ENCODE data around the gene CSNK1A1. TPM values are rescaled to one million over a fixed set of nuclear protein-coding genes. Genes with fewer than 3 reads are reported as not detected.

CSNK1A1 gene
- total and polyA plus RNA-seq, 8 donors, result 60.5 to 408 (median 178) TPM

DNA sequence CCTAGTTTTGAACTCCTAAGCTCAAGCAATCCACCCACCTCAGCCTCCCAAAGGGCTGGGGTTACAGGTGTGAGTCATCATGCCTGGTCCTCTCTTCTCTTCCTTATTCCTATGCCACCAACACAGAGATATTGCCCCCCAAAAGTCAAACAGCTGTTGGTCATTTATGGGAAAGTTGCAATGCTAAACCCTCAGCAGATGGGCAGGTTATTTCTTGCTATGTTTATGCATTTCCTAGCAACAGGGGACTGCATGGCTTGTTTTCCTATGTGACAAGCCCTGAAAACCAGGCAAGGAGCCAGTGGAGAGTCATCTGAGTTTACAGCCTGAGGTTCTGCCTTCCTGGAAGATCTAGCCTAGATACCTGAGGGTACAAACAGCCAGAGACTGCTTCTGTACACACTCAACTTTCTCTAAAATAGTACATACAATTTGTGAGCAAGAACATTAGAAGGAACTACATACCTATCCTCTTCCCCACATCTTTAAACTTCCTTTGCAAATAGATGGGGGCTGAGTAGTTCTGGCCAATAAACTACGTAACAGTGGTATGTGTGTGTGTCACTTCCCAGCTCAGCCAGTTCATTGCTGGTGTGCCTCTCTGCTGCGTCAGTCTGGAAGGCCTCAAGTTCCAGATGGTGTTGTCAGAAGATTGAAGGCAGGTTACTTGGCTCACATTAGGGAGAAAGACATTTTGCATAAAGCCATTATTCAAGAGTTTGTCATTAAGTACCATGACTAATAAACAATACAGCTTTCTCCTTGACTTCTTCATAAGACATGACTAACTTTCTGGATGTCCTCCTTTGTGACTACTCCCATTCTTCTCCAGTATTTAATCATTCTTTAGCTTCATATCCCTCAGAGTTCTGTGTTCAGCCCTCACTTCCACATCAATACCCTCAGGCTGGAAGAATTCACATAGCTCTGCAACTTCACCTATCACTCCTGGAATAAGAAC lies 65.3 kb downstream of the CSNK1A1 start:
- Histone ChIP-seq H3K36me3 (no peaks in the 10 kb centered on the region), H3K27me3 (no peaks in the 10 kb centered on the region), H3K4me1 (peaks cover 22 to 85% (median 45%) of the 10 kb centered on the region in 4 donors), H3K4me3 (no peak overlapping the region), H3K27ac (peak overlapping the region; percentile 62 to 90 (median 87)), H3K9me3 (no peaks in the 10 kb centered on the region)
- intact Hi-C loops (cut with DNase I; ENCODE audit: low total_unique reads), result no loop called here
- no peak for TF ChIP-seq POLR2A (IDR thresholded peaks at IDR 0.05)
- TF ChIP-seq, protein P1, sequence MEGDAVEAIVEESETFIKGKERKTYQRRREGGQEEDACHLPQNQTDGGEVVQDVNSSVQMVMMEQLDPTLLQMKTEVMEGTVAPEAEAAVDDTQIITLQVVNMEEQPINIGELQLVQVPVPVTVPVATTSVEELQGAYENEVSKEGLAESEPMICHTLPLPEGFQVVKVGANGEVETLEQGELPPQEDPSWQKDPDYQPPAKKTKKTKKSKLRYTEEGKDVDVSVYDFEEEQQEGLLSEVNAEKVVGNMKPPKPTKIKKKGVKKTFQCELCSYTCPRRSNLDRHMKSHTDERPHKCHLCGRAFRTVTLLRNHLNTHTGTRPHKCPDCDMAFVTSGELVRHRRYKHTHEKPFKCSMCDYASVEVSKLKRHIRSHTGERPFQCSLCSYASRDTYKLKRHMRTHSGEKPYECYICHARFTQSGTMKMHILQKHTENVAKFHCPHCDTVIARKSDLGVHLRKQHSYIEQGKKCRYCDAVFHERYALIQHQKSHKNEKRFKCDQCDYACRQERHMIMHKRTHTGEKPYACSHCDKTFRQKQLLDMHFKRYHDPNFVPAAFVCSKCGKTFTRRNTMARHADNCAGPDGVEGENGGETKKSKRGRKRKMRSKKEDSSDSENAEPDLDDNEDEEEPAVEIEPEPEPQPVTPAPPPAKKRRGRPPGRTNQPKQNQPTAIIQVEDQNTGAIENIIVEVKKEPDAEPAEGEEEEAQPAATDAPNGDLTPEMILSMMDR (IDR thresholded peaks at IDR 0.05), result no peak
- TF ChIP-seq POLR2AphosphoS5 (IDR thresholded peaks at IDR 0.05), result peak; percentile 87 to 97 (median 96)
- TF ChIP-seq EP300 (IDR thresholded peaks at IDR 0.05), result peak; percentile 98
- peak; percentile 79 to 94 for DNase-seq
- WGBS, 5 donors, result 14 to 25% (median 15%) methylated on average over 2 of the region's 2 CpGs

DNA sequence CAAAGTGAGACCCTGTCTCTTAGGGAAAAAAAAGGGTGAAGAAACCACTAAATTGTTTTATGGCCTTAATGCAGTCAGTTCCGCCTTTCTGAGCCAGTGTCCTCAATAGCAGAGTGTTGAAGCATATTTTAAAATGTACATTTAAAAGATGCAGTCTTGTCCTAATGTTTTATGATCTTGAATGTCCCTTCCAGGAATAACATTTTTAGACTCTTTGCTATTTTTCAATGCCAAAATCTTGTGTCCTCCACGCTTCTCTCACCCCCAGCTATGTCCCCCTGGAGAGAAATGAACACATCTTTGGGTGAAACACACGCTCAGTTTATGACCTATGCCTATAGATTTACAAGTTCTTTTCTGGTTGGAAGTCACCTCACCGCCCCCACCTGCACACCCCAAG lies 69.8 kb downstream of the CSNK1A1 start:
- H3K27me3 ChIP-seq, result no peaks in the 10 kb centered on the region
- 82 to 93% (median 88%) methylated on average over 4 of the region's 4 CpGs for WGBS, 5 donors
- no peaks in the 10 kb centered on the region for H3K36me3 ChIP-seq
- H3K4me1 ChIP-seq, result peaks cover 6 to 44% (median 16%) of the 10 kb centered on the region in 4 donors
- no peaks in the 10 kb centered on the region for H3K9me3 ChIP-seq
- H3K27ac ChIP-seq, result peak overlapping the region in 4 of 5 donors; percentile 5 to 87 (median 74)
- no peak for DNase-seq
- H3K4me3 ChIP-seq, result no peak overlapping the region
- intact Hi-C loops (cut with DNase I; ENCODE audit: low total_unique reads), result no loop called here
- no peak for TF ChIP-seq POLR2AphosphoS5 (IDR thresholded peaks at IDR 0.05)
- TF ChIP-seq, protein P1 (IDR thresholded peaks at IDR 0.05), result no peak
- no peak for TF ChIP-seq EP300 (IDR thresholded peaks at IDR 0.05)
- no peak for TF ChIP-seq POLR2A (IDR thresholded peaks at IDR 0.05)

DNA sequence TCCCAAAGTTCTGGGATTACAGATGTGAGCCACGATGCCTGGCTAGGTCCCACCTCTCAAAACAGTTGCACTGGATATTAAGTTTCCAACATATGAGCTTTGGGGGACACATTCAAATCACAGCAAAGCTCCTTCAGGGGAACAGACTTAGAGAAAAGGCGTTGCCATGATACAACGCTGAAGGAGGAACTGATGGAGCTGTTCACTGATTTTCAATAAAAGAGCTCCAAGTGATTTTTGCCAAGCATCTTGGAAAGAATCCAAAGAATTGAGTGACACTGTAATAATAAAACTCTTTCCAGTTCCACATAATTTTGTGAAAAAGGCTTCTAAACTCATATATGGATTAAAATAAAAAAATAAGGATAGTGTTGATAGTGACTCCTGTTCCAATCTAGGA lies 72.5 kb downstream of the CSNK1A1 start:
- Histone ChIP-seq H3K27me3 (no peaks in the 10 kb centered on the region), H3K4me1 (peaks cover 0 to 26% (median 5%) of the 10 kb centered on the region in 4 donors), H3K36me3 (no peaks in the 10 kb centered on the region), H3K27ac (no peak overlapping the region), H3K9me3 (no peaks in the 10 kb centered on the region), H3K4me3 (no peak overlapping the region)
- intact Hi-C loops (cut with DNase I; ENCODE audit: low total_unique reads), result no loop called here
- WGBS, 5 donors, result 71 to 82% (median 76%) methylated on average over 3 of the region's 3 CpGs
- no peak for TF ChIP-seq POLR2AphosphoS5 (IDR thresholded peaks at IDR 0.05)
- no peak for TF ChIP-seq POLR2A (IDR thresholded peaks at IDR 0.05)
- TF ChIP-seq EP300 (IDR thresholded peaks at IDR 0.05), result no peak
- TF ChIP-seq, protein P1 (IDR thresholded peaks at IDR 0.05), result no peak
- no peak for DNase-seq

DNA sequence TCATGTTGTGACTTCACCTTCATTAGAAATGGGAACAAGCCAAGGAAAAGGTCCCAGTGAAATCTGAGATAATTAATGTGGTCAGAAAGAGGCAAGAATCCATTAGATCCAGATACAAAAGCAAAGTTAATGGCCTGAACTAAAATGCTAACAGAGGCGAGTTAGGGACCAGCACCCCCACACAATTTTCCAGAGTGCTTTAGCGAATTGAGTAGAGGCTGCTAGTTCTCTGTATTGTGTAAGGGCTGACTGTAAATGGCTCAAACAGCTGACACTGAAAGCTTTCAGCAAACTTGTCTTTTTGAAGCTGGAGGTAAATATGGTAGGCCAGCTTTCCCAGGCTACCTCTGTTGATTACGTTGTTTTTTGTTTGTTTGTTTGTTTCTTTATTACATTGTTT lies 75.5 kb downstream of the CSNK1A1 start:
- H3K4me3 ChIP-seq, result no peak overlapping the region
- H3K4me1 ChIP-seq, result peaks cover 12 to 16% (median 13%) of the 10 kb centered on the region in 4 donors
- intact Hi-C loops (cut with DNase I; ENCODE audit: low total_unique reads), result no loop called here
- no peak overlapping the region for H3K27ac ChIP-seq
- no peak for TF ChIP-seq POLR2AphosphoS5 (IDR thresholded peaks at IDR 0.05)
- no peak for TF ChIP-seq POLR2A (IDR thresholded peaks at IDR 0.05)
- TF ChIP-seq, protein P1 (IDR thresholded peaks at IDR 0.05), result no peak
- no peak for TF ChIP-seq EP300 (IDR thresholded peaks at IDR 0.05)
- no peaks in the 10 kb centered on the region for H3K36me3 ChIP-seq
- 68 to 88% (median 84%) methylated on average over 3 of the region's 3 CpGs for WGBS, 5 donors
- DNase-seq, result peak in 1 of 2 donors; percentile 43
- no peaks in the 10 kb centered on the region for H3K27me3 ChIP-seq
- H3K9me3 ChIP-seq, result no peaks in the 10 kb centered on the region
